ENCODE measurements around the gene PARVB.

The PARVB gene

GRCh38 chr22:44161673-44162072 lies 137.6 kb downstream of the PARVB start:
- no peak for TF ChIP-seq CTCF (IDR thresholded peaks at IDR 0.05; ENCODE audit: insufficient read depth, low read depth, low read length, missing control alignments)
- DNase-seq (ENCODE audit: low read depth), result no peak

GRCh38 chr22:44162960-44163359 lies 138.9 kb downstream of the PARVB start:
- no peak for DNase-seq (ENCODE audit: low read depth)
- H3K4me3 ChIP-seq (ENCODE audit: low read depth, low read length), result no peak overlapping the region
- no peak for TF ChIP-seq CTCF (IDR thresholded peaks at IDR 0.05; ENCODE audit: insufficient read depth, low read depth, low read length, missing control alignments)

More at GRCh38 chr22:44161673-44162072, 137.6 kb downstream of the PARVB start:
- no peak overlapping the region for H3K4me3 ChIP-seq (ENCODE audit: low read depth, low read length)

- DNase-seq (ENCODE audit: low read depth), result no peak
- H3K4me3 ChIP-seq (ENCODE audit: low read depth, low read length), result no peak overlapping the region
- TF ChIP-seq CTCF (IDR thresholded peaks at IDR 0.05; ENCODE audit: insufficient read depth, low read depth, low read length, missing control alignments), result no peak
These were observed 139.4 kb downstream of the PARVB start for GRCh38 chr22:44163536-44163935.

- no peak for TF ChIP-seq CTCF (IDR thresholded peaks at IDR 0.05; ENCODE audit: insufficient read depth, low read depth, low read length, missing control alignments)
- H3K4me3 ChIP-seq (ENCODE audit: low read depth, low read length), result no peak overlapping the region
- no peak for DNase-seq (ENCODE audit: low read depth)
These were observed 139.9 kb downstream of the PARVB start for GRCh38 chr22:44164031-44164430.

GRCh38 chr22:44165286-44165874 lies 141.3 kb downstream of the PARVB start:
- no peak for DNase-seq (ENCODE audit: low read depth)
- no peak for TF ChIP-seq CTCF (IDR thresholded peaks at IDR 0.05; ENCODE audit: insufficient read depth, low read depth, low read length, missing control alignments)
- no peak overlapping the region for H3K4me3 ChIP-seq (ENCODE audit: low read depth, low read length)

GRCh38 chr22:44166498-44167276 lies 142.6 kb downstream of the PARVB start:
- no peak for DNase-seq (ENCODE audit: low read depth)
- TF ChIP-seq CTCF (IDR thresholded peaks at IDR 0.05; ENCODE audit: insufficient read depth, low read depth, low read length, missing control alignments), result no peak
- H3K4me3 ChIP-seq (ENCODE audit: low read depth, low read length), result no peak overlapping the region

Measured in GM12865 (cell line).